Stomach (tissue), 9 donors: Measurements from ENCODE around the gene MMEL1. TPM values are rescaled to one million over a fixed set of nuclear protein-coding genes. Genes with fewer than 3 reads are reported as not detected.

Experiments
- DNase-seq, 2 donors: peaks; one replicate each; pipeline versions ENCODE4 v3.0.0 to v3.0.0-alpha.2; 2013 to 2019
- H3K27ac ChIP-seq, 5 donors: fragments of 200-600 bp in 4 of 5; sonication (generic) in 4 of 5; one replicate each; pipeline ENCODE4 v1.5.1; 2013 to 2019; ENCODE audit warnings: mild to moderate bottlenecking in 1 of 5, moderate library complexity in 1 of 5
- H3K27me3 ChIP-seq, 3 donors: fragments of 200-600 bp; sonication (generic); one replicate each; pipeline ENCODE4 v1.5.1; 2017 to 2019; ENCODE audit warnings: mixed run types in 1 of 3
- H3K36me3 ChIP-seq, 4 donors: fragments of 200-600 bp; sonication (generic); 1 replicate in 3 of 4; 2 replicates in 1 of 4; pipeline ENCODE4 v1.5.1; 2016 to 2019
- H3K4me1 ChIP-seq, 4 donors: fragments of 200-600 bp; sonication (generic); one replicate each; pipeline ENCODE4 v1.5.1; 2016 to 2019
- H3K4me3 ChIP-seq, 4 donors: fragments of 200-600 bp; sonication (generic) in 3 of 4; one replicate each; pipeline ENCODE4 v1.5.1; 2016 to 2019; ENCODE audit warnings: mild to moderate bottlenecking in 1 of 4
- H3K9me3 ChIP-seq, 4 donors: fragments of 200-600 bp; sonication (generic); one replicate each; pipeline ENCODE4 v1.5.1; 2016 to 2019
- EP300 ChIP-seq: sonication (generic); formaldehyde crosslinking; IDR thresholded peaks from one replicate; pipeline ENCODE4 v1.6.1; 2017; ENCODE audit warnings: antibody characterized with exemption
- POLR2A ChIP-seq, 4 donors: fragments of 450-650 bp; IDR thresholded peaks; one replicate each; pipeline ENCODE4 v1.6.1; 2016; ENCODE audit warnings: antibody characterized with exemption in 4 of 4, control low read depth in 2 of 4, mild to moderate bottlenecking in 1 of 4, moderate library complexity in 1 of 4
- POLR2AphosphoS5 ChIP-seq, 3 donors: sonication (generic); formaldehyde crosslinking; IDR thresholded peaks; one replicate each; pipeline ENCODE4 v1.6.1; 2016; ENCODE audit warnings: antibody characterized with exemption in 3 of 3
- WGBS, 5 donors: extraction: QIAGEN DNeasy Blood & Tissue Kit in 3 of 5; methylation state at CpG; one replicate each; pipeline versions ENCODE4 v1.1.5 to v1.1.7; 2013 to 2018; 5-methylcytosine and 5-hydroxymethylcytosine counted together
- intact Hi-C: fragments of 100-400 bp; cut with DNase I; formaldehyde crosslinking; loops from one replicate; pipeline ENCODE4 v1.15.1; 2023; ENCODE audit warnings: low total_unique reads
- polyA plus RNA-seq, 3 donors: library from polyadenylated mRNA; stranded (reverse); fragments of 200-250 nt; gene quantifications; one replicate each; pipeline ENCODE4 v1.2.3, GENCODE V29; 2013
- total RNA-seq, 5 donors: library from RNA; depleted of rRNA; stranded (reverse); fragments of >200 nt; gene quantifications; one replicate each; pipeline versions ENCODE4 v1.1.0 to v1.2.3, GENCODE V29; 2014 to 2016
- TF ChIP-seq, protein P1 (sequence below), 7 experiments: fragments of 450-650 bp in 4 of 7; fragments of 200-600 bp in 3 of 7; sonication (generic) in 3 of 7; IDR thresholded peaks; one replicate each; pipeline ENCODE4 v1.5.1; 2016 to 2019; ENCODE audit warnings: antibody characterized with exemption in 7 of 7, control low read depth in 2 of 7, mild to moderate bottlenecking in 1 of 7
- donor health status: healthy with polysubstance abuse.
- donor health status: Bipolar disorder and iron deficiency.
- donor health status: healthy.

Gene MMEL1
- total and polyA plus RNA-seq, 8 donors: 1.3 to 190 (median 23.6) TPM

DNA sequence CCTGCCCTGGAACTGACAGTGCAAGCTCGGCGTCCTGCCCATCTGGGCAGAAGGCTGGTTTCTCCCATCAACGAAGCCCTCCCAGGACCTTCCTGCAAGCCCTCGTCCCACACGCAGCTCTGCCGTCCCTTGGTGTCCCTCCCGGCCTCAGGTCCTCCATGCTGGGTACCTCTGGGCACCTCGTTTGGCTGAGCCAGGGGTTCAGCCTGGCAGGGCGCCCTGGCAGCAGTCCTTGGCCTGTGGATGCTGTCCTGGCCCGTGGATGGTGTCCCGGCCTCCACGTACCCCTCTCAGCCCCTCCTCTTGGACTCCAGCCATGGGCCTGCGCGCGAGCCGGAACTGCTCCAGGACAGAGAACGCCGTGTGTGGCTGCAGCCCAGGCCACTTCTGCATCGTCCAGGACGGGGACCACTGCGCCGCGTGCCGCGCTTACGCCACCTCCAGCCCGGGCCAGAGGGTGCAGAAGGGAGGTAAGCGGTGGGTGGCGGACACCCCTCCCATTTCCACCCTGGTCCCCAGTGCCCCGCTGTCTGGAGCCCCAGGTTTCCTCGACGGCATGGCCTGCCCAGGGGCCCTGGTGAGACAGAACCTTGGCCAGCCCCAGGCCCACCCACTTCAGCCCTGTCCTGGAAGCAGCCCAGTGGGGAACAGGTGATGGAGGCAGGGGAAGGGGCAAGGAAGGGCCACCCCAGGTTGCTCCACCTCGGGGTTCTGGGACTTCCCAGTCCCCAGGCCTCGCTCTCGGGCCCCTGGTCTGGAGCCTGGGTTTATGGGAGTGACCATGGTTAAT is 73.1 kb downstream of the MMEL1 start:
- Histone ChIP-seq H3K27ac (no peak overlapping the region), H3K9me3 (no peaks in the 10 kb centered on the region), H3K4me1 (peaks cover 35 to 54% (median 48%) of the 10 kb centered on the region in 4 donors), H3K4me3 (peak overlapping the region in 1 of 4 donors; percentile 6), H3K36me3 (peaks cover 33 to 65% (median 60%) of the 10 kb centered on the region in 4 donors), H3K27me3 (no peaks in the 10 kb centered on the region)
- 68 to 88% (median 76%) methylated on average over 24 to 35 of the region's 35 CpGs for WGBS, 5 donors
- intact Hi-C loops: no loop called here
- DNase-seq: no peak
- TF ChIP-seq POLR2A (IDR thresholded peaks at IDR 0.05) (no peak), EP300 (no peak), POLR2AphosphoS5 (IDR thresholded peaks at IDR 0.05) (no peak)
- TF ChIP-seq, protein P1, sequence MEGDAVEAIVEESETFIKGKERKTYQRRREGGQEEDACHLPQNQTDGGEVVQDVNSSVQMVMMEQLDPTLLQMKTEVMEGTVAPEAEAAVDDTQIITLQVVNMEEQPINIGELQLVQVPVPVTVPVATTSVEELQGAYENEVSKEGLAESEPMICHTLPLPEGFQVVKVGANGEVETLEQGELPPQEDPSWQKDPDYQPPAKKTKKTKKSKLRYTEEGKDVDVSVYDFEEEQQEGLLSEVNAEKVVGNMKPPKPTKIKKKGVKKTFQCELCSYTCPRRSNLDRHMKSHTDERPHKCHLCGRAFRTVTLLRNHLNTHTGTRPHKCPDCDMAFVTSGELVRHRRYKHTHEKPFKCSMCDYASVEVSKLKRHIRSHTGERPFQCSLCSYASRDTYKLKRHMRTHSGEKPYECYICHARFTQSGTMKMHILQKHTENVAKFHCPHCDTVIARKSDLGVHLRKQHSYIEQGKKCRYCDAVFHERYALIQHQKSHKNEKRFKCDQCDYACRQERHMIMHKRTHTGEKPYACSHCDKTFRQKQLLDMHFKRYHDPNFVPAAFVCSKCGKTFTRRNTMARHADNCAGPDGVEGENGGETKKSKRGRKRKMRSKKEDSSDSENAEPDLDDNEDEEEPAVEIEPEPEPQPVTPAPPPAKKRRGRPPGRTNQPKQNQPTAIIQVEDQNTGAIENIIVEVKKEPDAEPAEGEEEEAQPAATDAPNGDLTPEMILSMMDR (IDR thresholded peaks at IDR 0.05): no peak

DNA sequence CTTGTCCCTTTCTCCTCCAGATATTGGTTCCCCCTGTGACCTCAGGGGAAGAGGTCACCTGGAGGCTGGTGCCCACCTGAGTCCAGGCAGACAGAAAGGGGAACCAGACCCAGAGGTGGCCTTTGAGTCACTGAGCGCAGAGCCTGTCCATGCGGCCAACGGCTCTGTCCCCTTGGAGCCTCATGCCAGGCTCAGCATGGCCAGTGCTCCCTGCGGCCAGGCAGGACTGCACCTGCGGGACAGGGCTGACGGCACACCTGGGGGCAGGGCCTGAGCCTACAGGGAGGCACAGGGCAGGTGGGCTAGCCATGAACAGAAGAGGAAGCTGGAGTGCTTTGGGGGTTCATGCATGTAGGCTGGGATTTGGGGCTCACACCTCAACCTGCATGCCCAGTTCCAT is 74.0 kb downstream of the MMEL1 start:
- Histone ChIP-seq H3K4me1 (peaks cover 35 to 59% (median 55%) of the 10 kb centered on the region in 4 donors), H3K4me3 (peak overlapping the region in 1 of 4 donors; percentile 6)

GRCh38 chr1:2558420-2558819 is 74.4 kb downstream of the MMEL1 start:
- no peaks in the 10 kb centered on the region for H3K9me3 ChIP-seq
- peaks cover 30 to 57% (median 55%) of the 10 kb centered on the region in 4 donors for H3K36me3 ChIP-seq
- 91 to 94% (median 93%) methylated on average over 10 to 12 of the region's 12 CpGs for WGBS, 5 donors
- peak overlapping the region in 1 of 5 donors; percentile 95 for H3K27ac ChIP-seq
- peak overlapping the region in 1 of 4 donors; percentile 71 for H3K4me3 ChIP-seq
- DNase-seq: no peak
- intact Hi-C loops: no loop called here
- H3K27me3 ChIP-seq: no peaks in the 10 kb centered on the region
- TF ChIP-seq EP300: no peak
- H3K4me1 ChIP-seq: peaks cover 35 to 59% (median 55%) of the 10 kb centered on the region in 4 donors

More for the DNA sequence above, 74.0 kb downstream of the MMEL1 start:
- 81 to 96% (median 91%) methylated on average over 4 to 6 of the region's 6 CpGs for WGBS, 5 donors
- H3K27ac ChIP-seq: no peak overlapping the region
- TF ChIP-seq POLR2AphosphoS5 (IDR thresholded peaks at IDR 0.05) (no peak), EP300 (no peak)
- no peaks in the 10 kb centered on the region for H3K9me3 ChIP-seq
- intact Hi-C loops: no loop called here
- DNase-seq: no peak
- H3K27me3 ChIP-seq: no peaks in the 10 kb centered on the region
- peaks cover 33 to 62% (median 59%) of the 10 kb centered on the region in 4 donors for H3K36me3 ChIP-seq

GRCh38 chr1:2557482-2558400 is 75.1 kb downstream of the MMEL1 start:
- intact Hi-C loops: no loop called here
- TF ChIP-seq, protein P1 (IDR thresholded peaks at IDR 0.05): no peak
- peak in 1 of 3 donors; percentile 16 for TF ChIP-seq POLR2AphosphoS5 (IDR thresholded peaks at IDR 0.05)
- no peaks in the 10 kb centered on the region for H3K9me3 ChIP-seq
- peak overlapping the region; percentile 92 to 98 (median 95) for H3K27ac ChIP-seq
- no peaks in the 10 kb centered on the region for H3K27me3 ChIP-seq
- DNase-seq: peak; percentile 75 to 81
- H3K4me1 ChIP-seq: peaks cover 35 to 59% (median 55%) of the 10 kb centered on the region in 4 donors
- H3K36me3 ChIP-seq: peaks cover 24 to 51% (median 48%) of the 10 kb centered on the region in 4 donors
- WGBS, 5 donors: 63 to 76% (median 70%) methylated on average over 19 to 30 of the region's 30 CpGs
- H3K4me3 ChIP-seq: peak overlapping the region; percentile 62 to 78 (median 72)
